Muscle layer of duodenum (tissue), 2 donors: Measurements from ENCODE around the gene ERF.
A peak's percentile ranks its signal among the peaks of the same experiment; 100 is the strongest.
"Not testable (repeated sequence)": the region's sequence is repeated elsewhere in the genome, so short reads cannot be mapped to it uniquely, and the experiment has no call there.

ENCODE experiments used
- H3K27ac ChIP-seq: one replicate; pipeline ENCODE4 v1.7.0; 2013; ENCODE audit warnings: mild to moderate bottlenecking, low read length
- H3K27me3 ChIP-seq: one replicate; pipeline ENCODE4 v1.7.0; 2013; ENCODE audit warnings: low read depth, mild to moderate bottlenecking, control low read depth, low read length
- H3K36me3 ChIP-seq, 2 donors: one replicate each; pipeline ENCODE4 v1.7.0; 2013; ENCODE audit warnings: low read length in 2 of 2, control low read depth in 1 of 2, mild to moderate bottlenecking in 1 of 2; ENCODE audit not compliant: insufficient read depth in 2 of 2, control insufficient read depth in 1 of 2
- H3K4me1 ChIP-seq, 2 donors: one replicate each; pipeline ENCODE4 v1.7.0; 2013; ENCODE audit warnings: low read length in 2 of 2, mild to moderate bottlenecking in 2 of 2, control low read depth in 1 of 2, moderate library complexity in 1 of 2; ENCODE audit not compliant: insufficient read depth in 2 of 2, control insufficient read depth in 1 of 2
- H3K4me3 ChIP-seq, 2 donors: one replicate each; pipeline ENCODE4 v1.7.0; 2013; ENCODE audit warnings: low read length in 2 of 2, low read depth in 1 of 2, mild to moderate bottlenecking in 1 of 2
- H3K9me3 ChIP-seq, 2 donors: one replicate each; pipeline ENCODE4 v1.7.0; 2013; ENCODE audit warnings: low read length in 2 of 2, control low read depth in 1 of 2, mild to moderate bottlenecking in 1 of 2; ENCODE audit not compliant: control insufficient read depth in 1 of 2
- donor health status: healthy.

ERF gene

GRCh38 chr19:42266928-42267603 lies 12.1 kb upstream of the ERF start:
- H3K27ac ChIP-seq, H3K9me3 ChIP-seq, H3K27me3 ChIP-seq: not testable (repeated sequence)
- Histone ChIP-seq H3K4me3 (peak overlapping the region in 1 of 2 donors; percentile 72), H3K36me3 (peaks cover 0 to 20% of the 10 kb centered on the region in 2 donors), H3K4me1 (peaks cover 10 to 27% of the 10 kb centered on the region in 2 donors)

GRCh38 chr19:42266105-42266504 lies 11.2 kb upstream of the ERF start:
- not testable (repeated sequence) for H3K27ac ChIP-seq, H3K4me3 ChIP-seq, H3K9me3 ChIP-seq, H3K27me3 ChIP-seq
- Histone ChIP-seq H3K36me3 (peaks cover 0 to 15% of the 10 kb centered on the region in 2 donors), H3K4me1 (peaks cover 7 to 20% of the 10 kb centered on the region in 2 donors)

DNA sequence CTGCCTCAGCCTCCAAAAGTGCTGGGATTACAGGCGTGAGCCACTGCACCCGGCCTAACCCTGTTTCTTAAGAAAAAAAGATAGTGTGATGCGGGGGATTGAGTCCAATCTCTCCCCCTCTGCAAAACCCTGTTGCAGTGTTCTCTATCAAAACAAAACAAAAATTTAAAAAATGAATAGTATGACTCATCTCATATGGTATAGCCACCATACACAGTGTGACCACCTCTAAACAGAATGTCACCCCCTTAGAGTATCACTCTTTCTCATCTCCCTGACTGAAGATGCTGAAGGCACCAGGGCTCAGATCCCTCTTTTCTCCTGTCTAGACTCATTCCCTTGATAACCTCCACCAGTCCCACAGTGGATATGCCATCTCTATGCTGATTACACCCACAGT lies 6.8 kb upstream of the ERF start:
- peaks cover 0 to 2% of the 10 kb centered on the region in 2 donors for H3K4me1 ChIP-seq
- H3K4me3 ChIP-seq, result no peak overlapping the region
- H3K36me3 ChIP-seq, result no peaks in the 10 kb centered on the region
- no peak overlapping the region for H3K27ac ChIP-seq
- H3K27me3 ChIP-seq, result no peaks in the 10 kb centered on the region
- no peaks in the 10 kb centered on the region for H3K9me3 ChIP-seq

- not testable (repeated sequence) for H3K27me3 ChIP-seq, H3K36me3 ChIP-seq, H3K4me3 ChIP-seq, H3K9me3 ChIP-seq, H3K27ac ChIP-seq
- peaks cover 0 to 10% of the 10 kb centered on the region in 2 donors for H3K4me1 ChIP-seq
Observed at GRCh38 chr19:42257842-42258241, 2.9 kb upstream of the ERF start.

DNA sequence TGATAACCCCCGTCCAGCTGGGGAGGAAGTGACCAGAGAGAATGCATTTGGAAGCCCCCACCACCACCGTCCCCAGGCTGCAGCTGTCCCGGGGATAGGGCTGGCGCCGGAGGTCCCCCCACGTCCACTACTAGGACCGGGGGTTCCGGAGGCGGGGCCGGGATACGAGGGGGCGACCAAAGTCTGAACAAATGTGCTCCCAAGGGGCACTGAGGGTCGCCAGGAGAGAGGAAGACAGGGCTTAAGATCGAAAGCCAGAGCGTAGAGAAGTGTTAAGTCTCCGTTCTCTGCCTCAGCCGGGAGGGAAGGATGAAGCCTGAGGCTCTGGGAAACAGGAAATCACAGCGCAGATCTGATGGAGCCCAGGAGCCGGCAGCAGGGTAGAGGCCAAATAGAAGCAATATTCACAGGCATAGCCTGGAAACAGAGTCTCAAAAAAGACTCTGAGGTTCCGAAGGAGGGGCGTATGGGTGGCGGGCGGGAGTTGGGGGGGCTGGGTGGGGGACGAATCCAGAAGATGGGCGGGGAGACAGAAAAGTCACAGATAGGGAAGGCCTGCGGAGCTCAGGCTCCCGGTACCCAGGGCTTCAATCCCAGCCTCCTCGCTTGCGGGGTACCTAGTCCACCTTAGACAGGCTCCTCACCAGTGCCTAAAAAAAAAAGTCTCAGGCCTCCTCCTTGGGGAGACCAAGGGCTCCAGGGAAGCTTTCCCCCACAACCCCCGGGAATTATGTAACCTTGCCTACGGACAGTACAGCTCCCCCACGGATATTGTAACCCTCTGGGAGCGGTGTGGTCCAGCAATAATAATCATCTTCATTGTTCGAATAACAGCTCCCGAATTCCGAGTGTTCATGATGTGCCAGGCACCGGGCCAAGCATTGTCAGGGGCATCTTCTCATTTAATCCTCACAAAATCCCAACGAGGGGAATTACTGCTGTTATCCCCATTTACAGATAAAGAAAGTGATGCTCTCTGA lies 1.1 kb upstream of the ERF start:
- Histone ChIP-seq H3K4me3 (peak overlapping the region; percentile 67 to 93), H3K27me3 (no peaks in the 10 kb centered on the region), H3K9me3 (no peaks in the 10 kb centered on the region), H3K4me1 (peaks cover 7 to 25% of the 10 kb centered on the region in 2 donors), H3K36me3 (peaks cover 0 to 6% of the 10 kb centered on the region in 2 donors), H3K27ac (peak overlapping the region; percentile 85)

DNA sequence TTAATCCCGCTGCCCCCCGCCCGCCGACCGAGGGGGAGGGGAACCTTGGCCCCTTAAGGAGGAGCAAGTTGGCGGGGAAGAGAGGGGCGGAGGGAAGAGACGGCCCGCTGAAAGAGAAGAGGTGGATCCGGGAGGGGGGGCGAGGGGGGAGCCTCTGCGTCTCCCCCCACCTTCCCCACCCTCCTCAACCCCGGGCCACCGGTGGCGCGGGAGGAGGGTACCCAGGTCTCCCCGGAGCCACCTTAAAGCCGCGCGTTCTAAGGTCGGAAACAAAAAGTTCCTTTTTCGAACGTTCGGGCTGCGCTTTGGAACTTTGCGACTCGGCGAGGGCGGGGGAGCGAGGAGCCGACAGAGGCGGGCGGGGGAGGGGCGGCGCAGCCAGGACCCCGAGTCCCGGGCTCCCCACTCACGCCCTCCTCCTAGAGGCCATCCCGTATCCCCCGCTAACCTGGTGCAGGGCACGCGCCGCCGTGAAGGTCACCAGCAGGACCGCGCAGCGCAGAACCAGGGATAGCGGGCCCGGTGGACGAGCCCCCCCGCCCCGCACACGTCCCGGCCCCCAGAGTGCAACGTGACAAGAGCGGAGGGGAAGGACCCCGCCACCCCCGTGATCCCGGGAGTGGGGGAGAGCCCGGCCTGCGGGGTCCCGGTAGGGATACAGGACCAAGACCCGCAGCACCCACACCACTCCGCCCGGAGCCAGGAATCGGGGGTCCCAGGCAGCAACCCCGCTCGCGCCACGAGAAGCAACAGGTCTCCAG lies 659 bp downstream of the ERF start:
- Histone ChIP-seq H3K4me1 (peaks cover 7 to 43% of the 10 kb centered on the region in 2 donors), H3K36me3 (peaks cover 4 to 13% of the 10 kb centered on the region in 2 donors), H3K4me3 (peak overlapping the region; percentile 76 to 93), H3K9me3 (no peaks in the 10 kb centered on the region), H3K27me3 (no peaks in the 10 kb centered on the region), H3K27ac (peak overlapping the region; percentile 91)

DNA sequence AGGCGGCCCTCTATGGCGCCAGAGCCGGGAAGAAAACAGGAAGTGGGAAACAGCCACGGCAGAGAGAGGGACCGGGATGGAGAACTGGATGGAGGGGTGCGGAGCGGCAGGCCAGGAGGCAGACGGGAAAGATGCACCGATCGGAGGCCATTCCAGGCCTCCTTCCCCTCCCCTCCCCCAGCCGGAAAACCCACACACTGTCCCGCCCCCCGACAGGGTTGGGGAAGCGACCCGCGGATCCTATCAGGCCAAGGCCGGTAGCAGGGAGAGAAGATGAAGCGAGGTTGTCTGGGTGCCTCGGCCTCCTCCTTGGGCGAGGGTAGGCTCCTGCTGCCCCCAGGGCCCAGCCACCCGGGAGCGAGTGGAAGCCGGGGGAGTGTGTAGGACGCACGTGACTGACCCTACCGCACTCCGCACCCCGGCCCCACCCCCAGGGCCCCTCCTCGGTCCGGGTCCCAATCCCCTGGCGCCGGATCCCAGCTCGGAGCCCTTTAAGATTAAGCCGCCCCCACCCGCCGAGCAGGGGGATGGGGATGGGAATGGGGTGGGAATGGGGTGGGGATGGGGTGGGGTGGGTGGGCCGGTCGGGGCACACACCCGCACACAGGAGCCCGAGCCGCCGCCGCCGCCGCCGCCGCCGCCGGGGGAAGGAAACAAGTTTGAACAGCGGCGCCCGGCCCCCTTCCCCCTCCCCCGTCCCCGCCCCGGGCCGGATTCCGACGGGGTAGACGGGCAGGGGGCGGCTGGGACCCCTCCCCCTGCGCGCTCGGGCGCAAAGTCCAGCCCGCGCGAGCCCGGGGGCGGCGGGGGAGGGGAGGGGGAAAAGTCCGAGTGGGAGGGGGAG lies 1.5 kb downstream of the ERF start:
- peaks cover 7 to 50% of the 10 kb centered on the region in 2 donors for H3K4me1 ChIP-seq
- H3K36me3 ChIP-seq, result peaks cover 4 to 21% of the 10 kb centered on the region in 2 donors
- peak overlapping the region; percentile 91 for H3K27ac ChIP-seq
- H3K27me3 ChIP-seq, result no peaks in the 10 kb centered on the region
- H3K9me3 ChIP-seq, result no peaks in the 10 kb centered on the region
- peak overlapping the region; percentile 72 to 93 for H3K4me3 ChIP-seq

GRCh38 chr19:42252365-42253244 lies 2.3 kb downstream of the ERF start:
- H3K27me3 ChIP-seq, result no peaks in the 10 kb centered on the region
- peaks cover 7 to 52% of the 10 kb centered on the region in 2 donors for H3K4me1 ChIP-seq
- peak overlapping the region; percentile 72 to 93 for H3K4me3 ChIP-seq
- H3K36me3 ChIP-seq, result peaks cover 4 to 24% of the 10 kb centered on the region in 2 donors
- peak overlapping the region; percentile 78 for H3K27ac ChIP-seq
- no peaks in the 10 kb centered on the region for H3K9me3 ChIP-seq

- no peaks in the 10 kb centered on the region for H3K27me3 ChIP-seq
- H3K9me3 ChIP-seq, result no peaks in the 10 kb centered on the region
- peak overlapping the region; percentile 74 for H3K27ac ChIP-seq
- H3K4me1 ChIP-seq, result peaks cover 7 to 59% of the 10 kb centered on the region in 2 donors
- H3K4me3 ChIP-seq, result peak overlapping the region; percentile 39 to 93
- H3K36me3 ChIP-seq, result peaks cover 5 to 24% of the 10 kb centered on the region in 2 donors
Observed at GRCh38 chr19:42251572-42252358, 3.2 kb downstream of the ERF start.
